A549 (cell line): ENCODE data around the gene MTHFD2L. TPM values are rescaled to one million over a fixed set of nuclear protein-coding genes. Genes with fewer than 3 reads are reported as not detected.
"Not testable (repeated sequence)": the region's sequence is repeated elsewhere in the genome, so short reads cannot be mapped to it uniquely, and the experiment has no call there.

ENCODE experiments used
- ATAC-seq, 2 experiments: fragments of 200-7000 bp in 1 of 2; fragments of >200 bp in 1 of 2; cut with Nextera tagmentation in 1 of 2; cut with Tn5 transposase in 1 of 2; 3 replicates each; pipeline versions ENCODE4 v1.8.0 to v1.9.1; 2018 to 2020; ENCODE audit warnings: mild to moderate bottlenecking in 1 of 2, moderate library complexity in 1 of 2
- CTCF ChIA-PET: fragments of 300-600 bp; sonication (Branson Sonifier 250); formaldehyde crosslinking; extraction: SDS; loops from one replicate; lab custom pipeline; 2021; ENCODE audit warnings: antibody characterized with exemption, inconsistent platforms; lab: Yijun Ruan, JAX
- POLR2A ChIA-PET: fragments of 350-600 bp; formaldehyde crosslinking; extraction: SDS; loops from one replicate; lab custom pipeline; 2021; ENCODE audit warnings: antibody characterized with exemption, inconsistent platforms; lab: Yijun Ruan, JAX
- DNase-seq, 2 experiments: peaks; one replicate each; pipeline versions ENCODE4 v3.0.0 to v3.0.0-alpha.2; 2011 to 2016; ENCODE audit warnings: low read depth in 1 of 2, low spot score in 1 of 2
- FAIRE-seq: peaks from 2 replicates; lab custom pipeline; 2011; peaks lifted over from hg19 to GRCh38; lab: Jason Lieb, UNC
- H3K27ac ChIP-seq, 2 experiments: fragments of >200 bp; sonication (Bioruptor Twin); formaldehyde crosslinking; 3 replicates each; pipeline ENCODE4 v1.5.1; 2016 to 2017
- H3K4me1 ChIP-seq: fragments of >200 bp; sonication (Bioruptor Twin); formaldehyde crosslinking; 3 replicates; pipeline ENCODE4 v1.6.1; 2016
- H3K4me2 ChIP-seq: fragments of >200 bp; sonication (Bioruptor Twin); formaldehyde crosslinking; 3 replicates; pipeline ENCODE4 v1.6.1; 2016
- H3K4me3 ChIP-seq: fragments of >200 bp; sonication (Bioruptor Twin); formaldehyde crosslinking; 3 replicates; pipeline ENCODE4 v1.5.1; 2016
- H3K9me3 ChIP-seq: fragments of >200 bp; sonication (Bioruptor Twin); formaldehyde crosslinking; 3 replicates; pipeline ENCODE4 v1.6.1; 2016
- BHLHE40 ChIP-seq: IDR thresholded peaks from 2 replicates; pipeline ENCODE4 v1.6.1; 2012; ENCODE audit warnings: low read depth, low read length, inconsistent platforms
- CHD2 ChIP-seq: fragments of 150-350 bp; IDR thresholded peaks from 2 replicates; pipeline ENCODE4 v1.6.1; 2014; ENCODE audit warnings: low read length; ENCODE audit not compliant: partially characterized antibody
- CHD4 ChIP-seq: fragments of 200-600 bp; sonication (generic); IDR thresholded peaks from 2 replicates; pipeline ENCODE4 v1.6.1; 2016; ENCODE audit warnings: antibody characterized with exemption, mild to moderate bottlenecking, borderline replicate concordance
- EP300 ChIP-seq, 2 experiments: fragments of >200 bp; sonication (Bioruptor Twin); formaldehyde crosslinking; IDR thresholded peaks; 2 replicates in 1 of 2; 3 replicates in 1 of 2; pipeline ENCODE4 v1.6.1; 2016 to 2017
- FOSB ChIP-seq: fragments of 250-450 bp; sonication (Bioruptor Pico); IDR thresholded peaks from 2 replicates; pipeline ENCODE4 v1.5.0; 2020; ENCODE audit warnings: mild to moderate bottlenecking, moderate library complexity
- GATA3 ChIP-seq: IDR thresholded peaks from 2 replicates; pipeline ENCODE4 v1.6.1; 2012; ENCODE audit warnings: borderline replicate concordance
- HOXB13 ChIP-seq: fragments of 250-450 bp; sonication (Bioruptor Pico); IDR thresholded peaks from 2 replicates; pipeline ENCODE4 v1.5.0; 2020; ENCODE audit warnings: low read depth, mild to moderate bottlenecking, moderate library complexity
- JUN ChIP-seq, 2 experiments: fragments of >200 bp; sonication (Bioruptor Twin); formaldehyde crosslinking; IDR thresholded peaks; 2 replicates in 1 of 2; 3 replicates in 1 of 2; pipeline ENCODE4 v1.6.1; 2016 to 2017
- KDM5A ChIP-seq: fragments of 200-600 bp; sonication (generic); IDR thresholded peaks from 2 replicates; pipeline ENCODE4 v1.6.1; 2016; ENCODE audit warnings: antibody characterized with exemption, mild to moderate bottlenecking
- MAFK ChIP-seq: fragments of 450-650 bp; IDR thresholded peaks from 2 replicates; pipeline ENCODE4 v1.6.1; 2014; ENCODE audit not compliant: partially characterized antibody
- MYC ChIP-seq: IDR thresholded peaks from 2 replicates; pipeline ENCODE4 v1.6.1; 2012; ENCODE audit warnings: mild to moderate bottlenecking, inconsistent platforms, low read length, improper control_type of control experiment, borderline replicate concordance
- NFE2L2 ChIP-seq: fragments of 150-350 bp; conservative IDR thresholded peaks from 2 replicates; pipeline ENCODE4 v1.6.1; 2014; ENCODE audit warnings: low read length
- NR3C1 ChIP-seq: fragments of >200 bp; sonication (Bioruptor Twin); formaldehyde crosslinking; IDR thresholded peaks from 3 replicates; pipeline ENCODE4 v1.6.1; 2017
- PHF8 ChIP-seq: fragments of 200-600 bp; sonication (generic); IDR thresholded peaks from 2 replicates; pipeline ENCODE4 v1.6.1; 2016; ENCODE audit warnings: low read depth, mild to moderate bottlenecking, antibody characterized with exemption, moderate library complexity, borderline replicate concordance
- POLR2AphosphoS2 ChIP-seq: conservative IDR thresholded peaks from 2 replicates; pipeline ENCODE4 v1.6.1; 2012; ENCODE audit warnings: low read length, improper control_type of control experiment, inconsistent platforms
- RAD21 ChIP-seq, 2 experiments: fragments of >200 bp in 1 of 2; sonication (Bioruptor Twin) in 1 of 2; formaldehyde crosslinking in 1 of 2; IDR thresholded peaks in 1 of 2; conservative IDR thresholded peaks in 1 of 2; 2 replicates in 1 of 2; 3 replicates in 1 of 2; pipeline ENCODE4 v1.6.1; 2012 to 2018; ENCODE audit warnings: inconsistent platforms in 1 of 2
- RARB ChIP-seq: fragments of 250-450 bp; sonication (Bioruptor Pico); IDR thresholded peaks from 2 replicates; pipeline ENCODE4 v1.8.0; 2021; ENCODE audit warnings: mild to moderate bottlenecking, moderate library complexity
- SMC3 ChIP-seq: fragments of >200 bp; sonication (Bioruptor Twin); formaldehyde crosslinking; IDR thresholded peaks from 3 replicates; pipeline ENCODE4 v1.6.1; 2018; ENCODE audit warnings: inconsistent platforms
- SREBF2 ChIP-seq: fragments of 450-650 bp; IDR thresholded peaks from 2 replicates; pipeline ENCODE4 v1.6.1; 2014; ENCODE audit warnings: mild to moderate bottlenecking, moderate library complexity
- TFCP2L1 ChIP-seq: fragments of 250-450 bp; sonication (Bioruptor Pico); IDR thresholded peaks from 2 replicates; pipeline ENCODE4 v1.5.0; 2021; ENCODE audit warnings: mild to moderate bottlenecking
- ZC3H11A ChIP-seq: fragments of 450-650 bp; IDR thresholded peaks from 2 replicates; pipeline ENCODE4 v1.6.1; 2014; ENCODE audit warnings: antibody characterized with exemption, mild to moderate bottlenecking
- ZNF302 ChIP-seq: fragments of 250-450 bp; sonication (Bioruptor Pico); IDR thresholded peaks from 2 replicates; pipeline ENCODE4 v1.9.0; 2021; ENCODE audit warnings: inconsistent platforms, mild to moderate bottlenecking, moderate library complexity
- ZSCAN20 ChIP-seq: fragments of 250-450 bp; sonication (Bioruptor Pico); IDR thresholded peaks from 2 replicates; pipeline ENCODE4 v1.8.0; 2022; ENCODE audit warnings: mild to moderate bottlenecking, moderate library complexity
- WGBS: methylation state at CpG from one replicate; pipeline ENCODE4 v1.1.6; 2017; ENCODE audit errors: missing lambda C conversion rate; 5-methylcytosine and 5-hydroxymethylcytosine counted together
- polyA plus RNA-seq, 4 experiments: library from polyadenylated mRNA; depleted of rRNA in 3 of 4; stranded (reverse); fragments of >200 nt; fragmentation: RNase III in 1 of 4; extraction: RNeasy Plus Mini Kit Qiagen cat#74134 plus additional on column Dnase treatment in 1 of 4; gene quantifications; 2 replicates in 3 of 4; 3 replicates in 1 of 4; pipeline ENCODE4 v1.2.3, GENCODE V29; 2011 to 2017
- TF ChIP-seq, protein P1 (sequence below): fragments of 250-450 bp; sonication (Bioruptor Pico); IDR thresholded peaks from 2 replicates; pipeline ENCODE4 v1.5.0; 2020; ENCODE audit warnings: low read depth, mild to moderate bottlenecking, moderate library complexity

Gene MTHFD2L
- polyA plus RNA-seq, 2 of the 4 experiments (the other 2 are of a cell fraction), result 8.5 to 19.3 TPM

DNA sequence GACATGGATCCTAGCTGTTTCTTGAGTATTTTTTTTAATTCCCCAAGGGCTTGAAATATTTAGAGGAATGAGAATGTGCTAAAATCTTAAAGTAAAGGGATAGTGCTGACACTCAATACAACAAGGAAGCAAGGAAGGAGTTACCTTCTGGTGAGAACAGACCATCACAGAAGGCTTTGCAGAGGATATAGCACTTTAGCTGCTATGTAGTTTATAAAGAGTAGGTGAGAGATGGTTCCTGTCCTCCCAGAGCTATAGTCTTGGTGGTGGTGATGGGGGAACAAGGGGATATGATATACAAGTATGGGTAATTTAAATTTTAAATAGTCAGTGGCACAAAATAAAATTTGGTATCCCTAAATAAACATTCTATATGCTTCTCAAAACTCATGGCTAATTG lies 47.6 kb downstream of the MTHFD2L start:
- no peak for TF ChIP-seq GATA3
- TF ChIP-seq JUN (IDR thresholded peaks at IDR 0.05), result no peak
- no peak for TF ChIP-seq MYC
- TF ChIP-seq EP300 (IDR thresholded peaks at IDR 0.05), result no peak
- no peak for TF ChIP-seq FOSB (CRISPR knock-in tag)
- TF ChIP-seq, protein P1, sequence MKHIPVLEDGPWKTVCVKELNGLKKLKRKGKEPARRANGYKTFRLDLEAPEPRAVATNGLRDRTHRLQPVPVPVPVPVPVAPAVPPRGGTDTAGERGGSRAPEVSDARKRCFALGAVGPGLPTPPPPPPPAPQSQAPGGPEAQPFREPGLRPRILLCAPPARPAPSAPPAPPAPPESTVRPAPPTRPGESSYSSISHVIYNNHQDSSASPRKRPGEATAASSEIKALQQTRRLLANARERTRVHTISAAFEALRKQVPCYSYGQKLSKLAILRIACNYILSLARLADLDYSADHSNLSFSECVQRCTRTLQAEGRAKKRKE, result no peak
- no peak for TF ChIP-seq SMC3
- no peak for TF ChIP-seq ZNF302 (CRISPR knock-in tag)
- TF ChIP-seq ZSCAN20 (CRISPR knock-in tag), result no peak
- no peak for TF ChIP-seq NFE2L2
- TF ChIP-seq SREBF2, result no peak
- no peak for TF ChIP-seq MAFK
- TF ChIP-seq TFCP2L1 (CRISPR knock-in tag), result no peak
- no peak for TF ChIP-seq RARB
- TF ChIP-seq BHLHE40, result no peak
- TF ChIP-seq HOXB13, result no peak
- no peak for TF ChIP-seq NR3C1
- TF ChIP-seq KDM5A, result no peak
- TF ChIP-seq PHF8, result no peak
- no peak overlapping the region for H3K4me2 ChIP-seq
- no peak for ATAC-seq
- H3K9me3 ChIP-seq, result no peaks in the 10 kb centered on the region
- no peak for FAIRE-seq
- no peak overlapping the region for H3K27ac ChIP-seq
- no peak for DNase-seq
- H3K4me3 ChIP-seq, result no peak overlapping the region
- ChIA-PET POLR2A (no interaction called here), CTCF (interaction anchor here (0.9 kb wide), 1 partner anchor 11 kb away, joined by 3 read pairs; no protein-coding TSS in a partner anchor)
- peaks cover 37% of the 10 kb centered on the region for H3K4me1 ChIP-seq

DNA sequence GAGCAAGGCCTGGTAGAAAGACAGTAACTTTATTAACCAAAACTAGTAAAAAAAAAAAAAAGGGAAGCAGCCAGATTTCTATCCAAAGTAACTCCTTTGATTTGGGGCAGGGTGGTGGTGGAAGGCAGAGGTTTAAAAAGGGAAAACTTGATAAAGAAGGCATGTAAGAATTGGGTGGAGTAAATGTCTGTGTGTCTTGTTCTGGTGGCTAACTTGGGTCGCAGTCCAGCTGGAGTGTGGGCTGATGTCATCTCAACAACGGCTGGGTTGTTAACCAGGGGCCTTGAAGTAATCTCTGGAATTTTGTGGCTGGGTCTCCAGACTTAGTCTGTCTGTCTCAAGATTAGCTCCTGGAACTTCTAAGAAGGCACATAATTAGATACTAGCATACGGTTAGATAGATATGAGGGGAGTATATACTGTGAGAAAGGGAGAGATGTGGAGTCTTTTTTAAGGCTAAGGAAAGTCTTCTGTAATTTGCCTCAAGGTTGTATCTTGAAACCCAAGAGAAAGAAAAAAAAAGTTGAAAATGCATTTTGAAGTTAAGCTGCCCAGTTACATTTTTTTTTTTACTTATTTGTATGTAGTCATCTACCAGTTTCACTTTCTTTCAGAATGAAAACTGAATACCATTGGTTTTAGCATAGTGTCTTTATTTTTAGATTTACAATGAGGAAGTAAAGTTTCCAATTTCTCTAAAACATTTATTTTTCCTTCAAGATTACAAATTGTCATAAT lies 48.3 kb downstream of the MTHFD2L start:
- ChIA-PET POLR2A (no interaction called here), CTCF (interaction anchor here (0.6 to 0.9 kb wide), 2 partner anchors 12 to 586 kb away, joined by 3 read pairs; no protein-coding TSS in a partner anchor)
- Histone ChIP-seq H3K4me1 (peaks cover 35% of the 10 kb centered on the region), H3K4me3 (no peak overlapping the region), H3K9me3 (no peaks in the 10 kb centered on the region), H3K4me2 (no peak overlapping the region), H3K27ac (peak overlapping the region in 1 of 2 experiments; percentile 63; a peak in 2 of 6 replicates)
- DNase-seq (no peak), ATAC-seq (no peak)
- WGBS, result 53% methylated on average over 3 of the region's 3 CpGs
- no peak for TF ChIP-seq PHF8
- TF ChIP-seq JUN (IDR thresholded peaks at IDR 0.05), result no peak
- TF ChIP-seq FOSB (CRISPR knock-in tag), result no peak
- no peak for TF ChIP-seq POLR2AphosphoS2
- no peak for TF ChIP-seq RAD21 (conservative IDR thresholded peaks at IDR 0.05 in 1 of 2, IDR thresholded peaks at IDR 0.05 in 1 of 2)
- TF ChIP-seq CHD2, result no peak
- TF ChIP-seq KDM5A, result no peak
- no peak for TF ChIP-seq CHD4
- no peak for TF ChIP-seq ZC3H11A
- TF ChIP-seq, all 56 proteins: peak for 0
- FAIRE-seq, result no peak

DNA sequence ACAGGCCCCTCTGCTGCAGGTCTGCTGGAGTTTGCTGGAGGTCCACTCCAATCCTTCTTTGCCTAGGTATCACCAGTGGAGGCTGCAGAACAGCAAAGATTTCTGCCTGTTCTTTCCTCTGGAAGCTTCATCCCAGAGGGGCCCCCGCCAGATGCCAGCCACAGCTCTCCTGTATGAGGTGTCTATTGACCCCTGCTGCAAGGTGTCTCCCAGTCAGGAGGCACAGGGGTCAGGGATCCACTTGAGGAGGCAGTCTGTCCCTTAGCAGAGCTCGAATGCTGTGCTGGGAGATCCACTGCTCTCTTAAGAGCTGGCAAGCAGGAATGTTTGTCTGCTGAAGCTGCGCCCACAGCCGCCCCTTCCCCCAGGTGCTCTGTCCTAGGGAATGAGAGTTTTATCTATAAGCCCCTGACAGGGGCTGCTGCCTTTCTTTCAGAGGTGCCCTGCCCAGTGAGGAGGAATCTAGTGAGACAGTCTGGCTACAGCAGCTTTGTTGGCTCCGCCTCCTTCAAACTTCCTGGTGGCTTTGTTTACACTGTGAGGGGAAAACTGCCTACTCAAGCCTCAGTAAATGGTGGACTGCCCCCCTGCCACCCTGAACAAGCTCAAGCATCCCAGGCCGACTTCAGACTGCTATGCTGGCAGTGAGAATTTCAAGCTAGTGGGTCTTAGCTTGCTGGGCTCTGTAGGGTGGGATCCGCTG lies 56.7 kb downstream of the MTHFD2L start:
- H3K9me3 ChIP-seq, POLR2A ChIA-PET, H3K27ac ChIP-seq, H3K4me3 ChIP-seq, DNase-seq, FAIRE-seq, CTCF ChIA-PET, H3K4me1 ChIP-seq, H3K4me2 ChIP-seq, ATAC-seq: not testable (repeated sequence)
- 81% methylated on average over 4 of the region's 7 CpGs for WGBS

DNA sequence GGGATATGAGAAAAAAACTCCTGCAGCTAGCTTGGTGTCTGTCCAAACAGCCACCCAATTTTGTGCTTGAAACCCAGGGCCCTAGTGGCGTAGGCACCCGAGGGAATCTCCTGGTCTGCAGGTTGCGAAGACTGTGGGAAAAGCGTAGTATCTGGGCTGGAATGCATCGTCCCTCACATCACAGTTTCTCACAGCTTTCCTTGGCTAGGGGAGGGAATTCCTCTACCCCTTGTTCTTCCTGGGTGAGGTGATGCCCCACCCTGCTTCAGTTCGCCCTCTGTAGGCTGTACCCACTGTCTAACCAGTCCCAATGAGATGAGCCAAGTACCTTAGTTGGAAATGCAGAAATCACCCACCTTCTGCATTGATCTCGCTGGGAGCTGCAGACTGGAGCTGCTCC lies 57.3 kb downstream of the MTHFD2L start:
- H3K4me2 ChIP-seq, H3K4me3 ChIP-seq, ATAC-seq, DNase-seq, CTCF ChIA-PET, POLR2A ChIA-PET, H3K9me3 ChIP-seq, H3K27ac ChIP-seq, FAIRE-seq, H3K4me1 ChIP-seq: not testable (repeated sequence)
- 97% methylated on average over 6 of the region's 7 CpGs for WGBS
